ENCODE measurements around the gene IL22RA1. TPM values are rescaled to one million over a fixed set of nuclear protein-coding genes. Genes with fewer than 3 reads are reported as not detected.

IL22RA1 gene
- total RNA-seq, 2 experiments from 2014 or later: not detected

- no peak for DNase-seq
- Mint-ChIP-seq H3K27ac (no peak overlapping the region), H3K27me3 (peaks cover 3% of the 10 kb centered on the region), H3K4me3 (no peak overlapping the region), H3K9me3 (no peaks in the 10 kb centered on the region), H3K36me3 (no peaks in the 10 kb centered on the region), H3K4me1 (ENCODE audit: low read depth) (no peaks in the 10 kb centered on the region)
- ChIA-PET CTCF (no interaction called here), POLR2A (no interaction called here)
- intact Hi-C loops (cut with micrococcal nuclease): no loop called here
Observed at GRCh38 chr1:24085546-24085945, 57.4 kb downstream of the IL22RA1 start.

GRCh38 chr1:24085007-24085406 lies 57.9 kb downstream of the IL22RA1 start:
- no peak for DNase-seq
- CTCF ChIA-PET: no interaction called here
- intact Hi-C loops (cut with micrococcal nuclease): no loop called here
- POLR2A ChIA-PET: no interaction called here
- no peak overlapping the region for H3K27ac Mint-ChIP-seq
- H3K36me3 Mint-ChIP-seq: no peaks in the 10 kb centered on the region
- H3K4me1 Mint-ChIP-seq (ENCODE audit: low read depth): no peaks in the 10 kb centered on the region
- no peak overlapping the region for H3K4me3 Mint-ChIP-seq
- H3K27me3 Mint-ChIP-seq: peaks cover 3% of the 10 kb centered on the region
- no peaks in the 10 kb centered on the region for H3K9me3 Mint-ChIP-seq

GRCh38 chr1:24084050-24084449 lies 58.9 kb downstream of the IL22RA1 start:
- no peak overlapping the region for H3K4me3 Mint-ChIP-seq
- no peak for DNase-seq
- no peaks in the 10 kb centered on the region for H3K9me3 Mint-ChIP-seq
- H3K27ac Mint-ChIP-seq: no peak overlapping the region
- peaks cover 3% of the 10 kb centered on the region for H3K27me3 Mint-ChIP-seq
- H3K36me3 Mint-ChIP-seq: no peaks in the 10 kb centered on the region
- ChIA-PET CTCF (no interaction called here), POLR2A (no interaction called here)
- H3K4me1 Mint-ChIP-seq (ENCODE audit: low read depth): no peaks in the 10 kb centered on the region
- intact Hi-C loops (cut with micrococcal nuclease): no loop called here

- Mint-ChIP-seq H3K27ac (no peak overlapping the region), H3K4me3 (no peak overlapping the region), H3K36me3 (no peaks in the 10 kb centered on the region), H3K9me3 (no peaks in the 10 kb centered on the region), H3K27me3 (peaks cover 3% of the 10 kb centered on the region), H3K4me1 (ENCODE audit: low read depth) (no peaks in the 10 kb centered on the region)
- POLR2A ChIA-PET: no interaction called here
- no peak for DNase-seq
- intact Hi-C loops (cut with micrococcal nuclease): no loop called here
- CTCF ChIA-PET: interaction anchor here (0.6 to 1.5 kb wide), 3 partner anchors 9 to 131 kb away, joined by 4 to 6 read pairs (median 4); no protein-coding TSS in a partner anchor
Observed at GRCh38 chr1:24082372-24082771, 60.6 kb downstream of the IL22RA1 start.

DNA sequence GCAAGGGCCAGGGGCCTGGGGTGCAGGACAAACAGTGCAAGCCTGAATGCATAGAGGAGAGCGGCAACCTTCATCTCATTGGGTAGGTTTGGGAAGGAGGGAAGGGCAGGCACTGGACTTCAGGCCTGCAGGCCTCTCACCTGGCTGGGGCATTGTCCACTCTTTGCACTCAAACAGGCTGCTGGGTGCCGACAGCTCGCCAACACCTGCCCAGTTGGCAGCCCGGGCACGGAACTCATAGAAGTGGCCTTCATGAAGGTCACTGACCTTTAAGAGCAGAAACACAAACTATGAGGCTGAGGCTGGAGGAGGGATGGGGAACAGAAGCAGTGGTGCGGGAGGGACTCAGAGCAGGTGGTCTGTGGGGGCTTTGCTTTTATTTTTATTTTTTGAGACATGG lies 61.8 kb downstream of the IL22RA1 start:
- no peaks in the 10 kb centered on the region for H3K9me3 Mint-ChIP-seq
- intact Hi-C loops (cut with micrococcal nuclease): no loop called here
- H3K36me3 Mint-ChIP-seq: no peaks in the 10 kb centered on the region
- H3K4me3 Mint-ChIP-seq: no peak overlapping the region
- H3K27ac Mint-ChIP-seq: no peak overlapping the region
- ChIA-PET POLR2A (no interaction called here), CTCF (no interaction called here)
- no peaks in the 10 kb centered on the region for H3K4me1 Mint-ChIP-seq (ENCODE audit: low read depth)
- no peak for DNase-seq
- H3K27me3 Mint-ChIP-seq: peaks cover 3% of the 10 kb centered on the region

DNA sequence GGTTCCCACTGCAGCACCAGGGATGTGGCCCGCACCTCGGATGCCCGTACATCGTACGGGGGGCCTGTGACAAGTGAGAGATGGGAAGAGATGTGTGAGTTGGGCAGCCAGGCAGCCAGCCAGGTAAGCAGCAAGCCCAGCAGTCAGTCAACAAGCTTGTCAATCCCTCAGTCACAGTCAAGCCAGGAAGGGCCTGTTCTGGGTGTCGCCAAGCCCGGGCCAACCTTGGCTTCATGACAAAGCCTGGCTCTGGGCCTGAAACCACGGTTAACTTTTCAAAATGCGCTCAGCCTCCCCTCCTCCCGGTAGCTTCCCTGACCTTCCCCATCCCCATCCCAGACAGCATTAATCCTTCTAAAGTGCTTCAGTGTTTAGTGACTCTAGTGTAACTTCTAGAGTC lies 62.8 kb downstream of the IL22RA1 start:
- Mint-ChIP-seq H3K4me3 (no peak overlapping the region), H3K9me3 (no peaks in the 10 kb centered on the region), H3K4me1 (ENCODE audit: low read depth) (no peaks in the 10 kb centered on the region), H3K36me3 (no peaks in the 10 kb centered on the region), H3K27ac (no peak overlapping the region), H3K27me3 (peaks cover 2% of the 10 kb centered on the region)
- intact Hi-C loops (cut with micrococcal nuclease): no loop called here
- ChIA-PET POLR2A (no interaction called here), CTCF (no interaction called here)
- no peak for DNase-seq

DNA sequence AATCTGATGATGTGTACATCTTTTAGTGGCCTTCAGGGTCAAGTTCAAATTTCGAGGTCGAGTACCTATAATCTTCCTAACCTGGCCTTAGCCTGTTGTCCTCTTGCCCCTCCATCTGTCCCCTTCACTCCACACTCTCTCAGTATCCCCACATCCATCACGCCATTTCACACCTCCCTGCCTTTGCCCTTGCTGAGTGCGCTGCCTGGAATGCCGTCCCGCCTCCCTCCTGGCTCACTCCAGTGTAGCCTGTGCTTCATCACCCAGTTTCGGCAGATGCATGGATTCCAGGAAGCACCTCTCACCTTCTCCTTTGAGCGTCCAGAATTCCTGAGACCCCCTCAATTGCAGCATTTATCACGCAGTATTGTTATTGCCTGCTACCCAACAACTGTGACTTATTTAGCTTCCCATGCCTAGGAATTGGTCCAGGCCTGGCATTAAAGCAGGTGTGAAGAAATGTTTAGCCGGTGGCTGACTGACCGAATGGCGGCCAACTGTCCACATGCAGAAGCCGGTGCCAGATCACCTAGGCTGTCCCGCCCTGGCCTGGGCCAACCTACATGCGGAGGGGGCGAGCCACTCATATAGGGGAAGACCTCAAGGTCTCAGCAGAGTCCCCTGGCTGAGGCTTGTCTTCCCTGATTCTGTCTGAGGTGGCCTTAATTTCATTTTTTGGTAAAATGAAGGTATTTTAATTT lies 65.5 kb downstream of the IL22RA1 start:
- intact Hi-C loops (cut with micrococcal nuclease): no loop called here
- POLR2A ChIA-PET: no interaction called here
- Mint-ChIP-seq H3K4me3 (no peak overlapping the region), H3K36me3 (no peaks in the 10 kb centered on the region), H3K4me1 (ENCODE audit: low read depth) (no peaks in the 10 kb centered on the region), H3K9me3 (no peaks in the 10 kb centered on the region), H3K27me3 (no peaks in the 10 kb centered on the region), H3K27ac (no peak overlapping the region)
- DNase-seq: no peak
- CTCF ChIA-PET: no interaction called here

DNA sequence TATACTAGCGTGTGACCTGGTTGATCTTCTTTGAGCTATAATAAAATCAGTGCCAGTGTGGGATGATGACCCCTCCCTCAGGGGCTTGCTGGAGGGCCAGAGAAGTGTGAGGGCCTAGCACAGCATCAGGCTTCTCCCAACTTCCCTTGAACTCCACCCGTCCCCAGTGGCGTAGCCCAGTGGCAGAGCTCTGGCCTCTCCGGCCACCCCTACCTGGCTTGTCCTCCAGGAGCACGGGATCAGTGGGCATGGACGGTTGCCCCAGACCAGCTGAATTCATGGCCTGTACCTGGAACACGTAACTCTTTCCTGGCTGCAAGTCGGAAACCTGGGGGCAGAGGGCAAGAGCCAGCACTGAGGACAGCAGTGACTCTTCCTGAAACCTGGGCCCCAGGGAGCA lies 67.0 kb downstream of the IL22RA1 start:
- Mint-ChIP-seq H3K27ac (no peak overlapping the region), H3K36me3 (no peaks in the 10 kb centered on the region), H3K4me3 (no peak overlapping the region), H3K27me3 (peaks cover under 1% of the 10 kb centered on the region), H3K9me3 (no peaks in the 10 kb centered on the region), H3K4me1 (ENCODE audit: low read depth) (peaks cover 1% of the 10 kb centered on the region)
- ChIA-PET POLR2A (no interaction called here), CTCF (interaction anchor here (1.0 kb wide), 1 partner anchor 317 kb away, joined by 3 read pairs; no protein-coding TSS in a partner anchor)
- no peak for DNase-seq
- intact Hi-C loops (cut with micrococcal nuclease): no loop called here

DNA sequence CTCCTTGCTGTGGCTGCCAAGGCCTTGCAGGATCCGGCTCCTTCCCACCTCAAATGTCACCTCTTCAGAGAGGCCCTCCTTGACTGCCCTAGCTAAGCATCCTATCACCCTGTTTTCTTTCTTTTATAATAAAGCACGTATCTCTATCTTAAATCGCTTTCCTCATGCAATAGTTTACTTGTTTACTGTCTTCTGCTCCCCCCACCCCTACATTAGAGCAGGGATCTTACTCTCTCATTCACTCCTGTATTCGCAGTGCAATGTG lies 67.4 kb downstream of the IL22RA1 start:
- DNase-seq: no peak
- ChIA-PET POLR2A (no interaction called here), CTCF (interaction anchor here (1.0 kb wide), 1 partner anchor 317 kb away, joined by 3 read pairs; no protein-coding TSS in a partner anchor)
- intact Hi-C loops (cut with micrococcal nuclease): no loop called here
- peaks cover 4% of the 10 kb centered on the region for H3K27me3 Mint-ChIP-seq
- no peak overlapping the region for H3K27ac Mint-ChIP-seq
- H3K4me3 Mint-ChIP-seq: no peak overlapping the region
- no peaks in the 10 kb centered on the region for H3K36me3 Mint-ChIP-seq
- H3K9me3 Mint-ChIP-seq: no peaks in the 10 kb centered on the region
- H3K4me1 Mint-ChIP-seq (ENCODE audit: low read depth): peaks cover 2% of the 10 kb centered on the region

GRCh38 chr1:24074817-24075589 lies 67.9 kb downstream of the IL22RA1 start:
- intact Hi-C loops (cut with micrococcal nuclease): loop anchor here (5.0 kb wide), 1 partner anchor 112 kb away; the partner anchor contains the start of gene IFNLR1
- POLR2A ChIA-PET: no interaction called here
- CTCF ChIA-PET: interaction anchor here (1.0 kb wide), 1 partner anchor 318 kb away, joined by 3 read pairs; no protein-coding TSS in a partner anchor

DNA sequence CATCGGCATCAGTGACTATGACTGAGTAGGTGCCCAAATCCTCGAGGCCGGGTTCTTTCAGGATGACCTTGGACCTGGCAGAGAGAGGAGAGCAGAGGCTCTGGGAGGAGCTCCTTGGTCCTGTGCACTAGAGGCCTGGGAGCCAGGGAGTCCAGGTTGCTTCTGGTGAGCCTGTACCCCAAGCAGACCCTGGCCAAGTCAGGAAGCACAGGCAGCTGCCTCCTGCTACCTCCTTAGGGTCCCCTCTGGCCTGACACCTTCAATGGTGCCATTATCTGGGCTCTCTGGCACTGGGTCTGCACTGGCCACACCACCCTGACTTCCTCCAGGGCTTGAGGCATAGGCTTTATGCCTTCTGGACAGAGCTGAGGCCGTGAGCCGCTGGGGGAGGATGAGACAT lies 68.7 kb downstream of the IL22RA1 start:
- Mint-ChIP-seq H3K27me3 (peaks cover 6% of the 10 kb centered on the region), H3K4me1 (ENCODE audit: low read depth) (peaks cover 2% of the 10 kb centered on the region), H3K9me3 (no peaks in the 10 kb centered on the region), H3K36me3 (no peaks in the 10 kb centered on the region), H3K27ac (no peak overlapping the region), H3K4me3 (no peak overlapping the region)
- CTCF ChIA-PET: no interaction called here
- no peak for DNase-seq
- POLR2A ChIA-PET: no interaction called here
- intact Hi-C loops (cut with micrococcal nuclease): loop anchor here (5.0 kb wide), 1 partner anchor 113 kb away; the partner anchor contains the start of gene IFNLR1

More at GRCh38 chr1:24074817-24075589, 67.9 kb downstream of the IL22RA1 start:
- DNase-seq: no peak
- Mint-ChIP-seq H3K4me3 (no peak overlapping the region), H3K27ac (no peak overlapping the region), H3K4me1 (ENCODE audit: low read depth) (peaks cover 2% of the 10 kb centered on the region), H3K36me3 (no peaks in the 10 kb centered on the region), H3K27me3 (peaks cover 5% of the 10 kb centered on the region), H3K9me3 (no peaks in the 10 kb centered on the region)

DNA sequence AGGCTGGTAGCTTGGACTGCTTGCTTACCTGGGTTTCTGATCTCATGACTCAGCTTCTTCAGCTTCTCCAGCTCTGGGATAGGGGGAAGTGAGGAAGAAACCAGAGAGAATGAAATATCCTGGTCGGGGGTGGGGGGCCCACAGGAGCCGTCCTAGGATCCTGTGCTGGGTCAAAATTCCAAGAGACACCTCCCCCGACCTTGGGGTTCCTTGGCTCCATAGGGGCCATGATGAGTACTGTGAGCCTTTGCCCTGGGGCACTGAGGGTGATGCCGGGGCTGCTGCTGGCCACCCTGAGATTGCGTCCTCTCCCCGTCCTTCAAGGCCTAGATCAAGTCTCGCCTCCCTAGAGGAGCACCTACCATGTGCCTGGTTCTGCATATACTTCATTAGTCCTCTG lies 71.0 kb downstream of the IL22RA1 start:
- no peak for DNase-seq
- intact Hi-C loops (cut with micrococcal nuclease): loop anchor here (1.0 to 5.0 kb wide), 3 partner anchors 40 to 319 kb away; partner anchors contain the start of genes IFNLR1 and MYOM3
- ChIA-PET CTCF (interaction anchor here (0.6 to 2.4 kb wide), 14 partner anchors 11 to 410 kb away, joined by 3 to 16 read pairs (median 4); partner anchors contain the start of gene MYOM3), POLR2A (no interaction called here)
- peaks cover 10% of the 10 kb centered on the region for H3K27me3 Mint-ChIP-seq
- peaks cover 2% of the 10 kb centered on the region for H3K4me1 Mint-ChIP-seq (ENCODE audit: low read depth)
- no peak overlapping the region for H3K4me3 Mint-ChIP-seq
- no peaks in the 10 kb centered on the region for H3K9me3 Mint-ChIP-seq
- no peaks in the 10 kb centered on the region for H3K36me3 Mint-ChIP-seq
- H3K27ac Mint-ChIP-seq: no peak overlapping the region
